T-helper 2 cell treated with Interferon-gamma antibody and Interleukin-4, amounts not matched to agents 5 μg/mL and 100 μg/mL, for 36 hours (primary cell): ENCODE results near the gene RTF2.

Experiments used
- DNase-seq: peaks from one replicate; pipeline ENCODE4 v3.0.0; 2021; ENCODE audit warnings: low spot score
- H3K27ac Mint-ChIP-seq: one replicate; pipeline ENCODE4 v1.8.0; 2021; ENCODE audit warnings: mild to moderate bottlenecking, mixed read lengths
- H3K27me3 Mint-ChIP-seq: one replicate; pipeline ENCODE4 v1.8.0; 2021; ENCODE audit warnings: low read depth, mixed read lengths
- H3K36me3 Mint-ChIP-seq: one replicate; pipeline ENCODE4 v1.8.0; 2021; ENCODE audit warnings: low read depth, mixed read lengths
- H3K4me1 Mint-ChIP-seq: one replicate; pipeline ENCODE4 v1.8.0; 2021; ENCODE audit warnings: low read depth, mixed read lengths
- H3K4me3 Mint-ChIP-seq: one replicate; pipeline ENCODE4 v1.8.0; 2022; ENCODE audit warnings: mild to moderate bottlenecking, moderate library complexity, mixed read lengths
- H3K9me3 Mint-ChIP-seq: one replicate; pipeline ENCODE4 v1.8.0; 2021; ENCODE audit warnings: mixed read lengths

RTF2 gene

GRCh38 chr20:56487216-56487615 is 18.8 kb downstream of the RTF2 start:
- Mint-ChIP-seq H3K36me3 (peaks cover 52% of the 10 kb centered on the region), H3K27me3 (no peaks in the 10 kb centered on the region), H3K9me3 (no peaks in the 10 kb centered on the region), H3K4me3 (no peak overlapping the region), H3K27ac (no peak overlapping the region), H3K4me1 (peaks cover 13% of the 10 kb centered on the region)
- DNase-seq = no peak

GRCh38 chr20:56488566-56488965 is 20.1 kb downstream of the RTF2 start:
- peaks cover 7% of the 10 kb centered on the region for H3K4me1 Mint-ChIP-seq
- peaks cover 51% of the 10 kb centered on the region for H3K36me3 Mint-ChIP-seq
- no peak for DNase-seq
- no peaks in the 10 kb centered on the region for H3K9me3 Mint-ChIP-seq
- H3K27ac Mint-ChIP-seq = no peak overlapping the region
- no peak overlapping the region for H3K4me3 Mint-ChIP-seq
- H3K27me3 Mint-ChIP-seq = no peaks in the 10 kb centered on the region

GRCh38 chr20:56501116-56501515 is 32.7 kb downstream of the RTF2 start:
- Mint-ChIP-seq H3K27ac (no peak overlapping the region), H3K4me3 (no peak overlapping the region), H3K27me3 (no peaks in the 10 kb centered on the region), H3K9me3 (no peaks in the 10 kb centered on the region), H3K4me1 (peaks cover 11% of the 10 kb centered on the region), H3K36me3 (peaks cover 25% of the 10 kb centered on the region)
- DNase-seq = no peak

GRCh38 chr20:56503916-56504315 is 35.5 kb downstream of the RTF2 start:
- H3K4me3 Mint-ChIP-seq = no peak overlapping the region
- DNase-seq = no peak
- H3K27me3 Mint-ChIP-seq = no peaks in the 10 kb centered on the region
- peaks cover 8% of the 10 kb centered on the region for H3K36me3 Mint-ChIP-seq
- H3K4me1 Mint-ChIP-seq = peaks cover 12% of the 10 kb centered on the region
- H3K27ac Mint-ChIP-seq = no peak overlapping the region
- no peaks in the 10 kb centered on the region for H3K9me3 Mint-ChIP-seq

- peaks cover 8% of the 10 kb centered on the region for H3K36me3 Mint-ChIP-seq
- peak overlapping the region; percentile 55 for H3K27ac Mint-ChIP-seq
- H3K9me3 Mint-ChIP-seq = no peaks in the 10 kb centered on the region
- H3K27me3 Mint-ChIP-seq = no peaks in the 10 kb centered on the region
- no peak for DNase-seq
- no peak overlapping the region for H3K4me3 Mint-ChIP-seq
- H3K4me1 Mint-ChIP-seq = peaks cover 12% of the 10 kb centered on the region
Measured at GRCh38 chr20:56504373-56505005, 36.1 kb downstream of the RTF2 start.

- Mint-ChIP-seq H3K27me3 (no peaks in the 10 kb centered on the region), H3K27ac (no peak overlapping the region), H3K4me3 (no peak overlapping the region), H3K4me1 (peaks cover 12% of the 10 kb centered on the region), H3K9me3 (no peaks in the 10 kb centered on the region), H3K36me3 (peaks cover 8% of the 10 kb centered on the region)
- DNase-seq = no peak
Measured at GRCh38 chr20:56506103-56506502, 37.7 kb downstream of the RTF2 start.

- Mint-ChIP-seq H3K4me3 (no peak overlapping the region), H3K4me1 (no peaks in the 10 kb centered on the region), H3K27me3 (no peaks in the 10 kb centered on the region), H3K9me3 (no peaks in the 10 kb centered on the region), H3K36me3 (peaks cover 18% of the 10 kb centered on the region), H3K27ac (no peak overlapping the region)
- DNase-seq = no peak
Measured at GRCh38 chr20:56511926-56512325, 43.5 kb downstream of the RTF2 start.

- H3K4me3 Mint-ChIP-seq = no peak overlapping the region
- DNase-seq = no peak
- H3K9me3 Mint-ChIP-seq = no peaks in the 10 kb centered on the region
- H3K27ac Mint-ChIP-seq = no peak overlapping the region
- H3K27me3 Mint-ChIP-seq = no peaks in the 10 kb centered on the region
- H3K36me3 Mint-ChIP-seq = peaks cover 34% of the 10 kb centered on the region
- H3K4me1 Mint-ChIP-seq = no peaks in the 10 kb centered on the region
Measured at GRCh38 chr20:56513161-56514150, 45.0 kb downstream of the RTF2 start.

GRCh38 chr20:56516631-56517030 is 48.2 kb downstream of the RTF2 start:
- Mint-ChIP-seq H3K27ac (no peak overlapping the region), H3K9me3 (peaks cover 12% of the 10 kb centered on the region), H3K36me3 (peaks cover 65% of the 10 kb centered on the region), H3K4me3 (no peak overlapping the region), H3K4me1 (no peaks in the 10 kb centered on the region), H3K27me3 (no peaks in the 10 kb centered on the region)
- DNase-seq = no peak

- DNase-seq = no peak
- Mint-ChIP-seq H3K27me3 (no peaks in the 10 kb centered on the region), H3K36me3 (peaks cover 69% of the 10 kb centered on the region), H3K27ac (no peak overlapping the region), H3K9me3 (peaks cover 12% of the 10 kb centered on the region), H3K4me1 (no peaks in the 10 kb centered on the region), H3K4me3 (no peak overlapping the region)
Measured at GRCh38 chr20:56517211-56517610, 48.8 kb downstream of the RTF2 start.

GRCh38 chr20:56517641-56518040 is 49.2 kb downstream of the RTF2 start:
- DNase-seq = no peak
- Mint-ChIP-seq H3K27ac (no peak overlapping the region), H3K9me3 (peaks cover 12% of the 10 kb centered on the region), H3K4me1 (no peaks in the 10 kb centered on the region), H3K36me3 (peaks cover 71% of the 10 kb centered on the region), H3K4me3 (no peak overlapping the region), H3K27me3 (no peaks in the 10 kb centered on the region)

- Mint-ChIP-seq H3K4me3 (no peak overlapping the region), H3K4me1 (peaks cover 2% of the 10 kb centered on the region), H3K9me3 (peaks cover 12% of the 10 kb centered on the region), H3K36me3 (peaks cover 71% of the 10 kb centered on the region), H3K27ac (no peak overlapping the region), H3K27me3 (no peaks in the 10 kb centered on the region)
- no peak for DNase-seq
Measured at GRCh38 chr20:56518126-56518525, 49.7 kb downstream of the RTF2 start.

- Mint-ChIP-seq H3K4me1 (peaks cover 6% of the 10 kb centered on the region), H3K4me3 (no peak overlapping the region), H3K27me3 (no peaks in the 10 kb centered on the region), H3K36me3 (peaks cover 68% of the 10 kb centered on the region), H3K9me3 (peaks cover 12% of the 10 kb centered on the region), H3K27ac (no peak overlapping the region)
- no peak for DNase-seq
Measured at GRCh38 chr20:56518721-56519398, 50.4 kb downstream of the RTF2 start.

- H3K27ac Mint-ChIP-seq = no peak overlapping the region
- H3K4me1 Mint-ChIP-seq = peaks cover 6% of the 10 kb centered on the region
- H3K9me3 Mint-ChIP-seq = peaks cover 12% of the 10 kb centered on the region
- peaks cover 68% of the 10 kb centered on the region for H3K36me3 Mint-ChIP-seq
- H3K4me3 Mint-ChIP-seq = no peak overlapping the region
- no peaks in the 10 kb centered on the region for H3K27me3 Mint-ChIP-seq
- no peak for DNase-seq
Measured at GRCh38 chr20:56519551-56519950, 51.1 kb downstream of the RTF2 start.
